DND-41 (cell line): ENCODE data around the gene ARMC7.
A peak's percentile ranks its signal among the peaks of the same experiment; 100 is the strongest.
"Not testable (repeated sequence)": the region's sequence is repeated elsewhere in the genome, so short reads cannot be mapped to it uniquely, and the experiment has no call there.

Source experiments
- ATAC-seq: fragments of 200-7000 bp; cut with Tn5 transposase; 3 replicates; pipeline ENCODE4 v1.9.1; 2021; ENCODE audit warnings: low read depth; ENCODE audit not compliant: insufficient read depth
- DNase-seq: peaks from one replicate; pipeline ENCODE4 v3.0.0-alpha.2; 2020
- H2AFZ ChIP-seq: 2 replicates; pipeline ENCODE4 v1.6.0; 2012; ENCODE audit warnings: low read depth, low read length
- H3K27ac ChIP-seq: 2 replicates; pipeline ENCODE4 v1.5.1; 2012; ENCODE audit warnings: low read length, inconsistent platforms
- H3K27me3 ChIP-seq: fragments of 200-600 bp; sonication (generic); 2 replicates; pipeline ENCODE4 v1.6.0; 2012; ENCODE audit warnings: low read length, mild to moderate bottlenecking, inconsistent platforms; ENCODE audit not compliant: insufficient read depth, poor library complexity
- H3K36me3 ChIP-seq: 2 replicates; pipeline ENCODE4 v1.5.1; 2012; ENCODE audit warnings: low read length, inconsistent platforms; ENCODE audit not compliant: insufficient read depth
- H3K4me1 ChIP-seq: 2 replicates; pipeline ENCODE4 v1.5.1; 2012; ENCODE audit warnings: mild to moderate bottlenecking, low read length; ENCODE audit not compliant: insufficient read depth
- H3K4me2 ChIP-seq: 2 replicates; pipeline ENCODE4 v1.6.0; 2012; ENCODE audit warnings: mild to moderate bottlenecking, moderate library complexity, low read length, inconsistent platforms; ENCODE audit not compliant: insufficient read depth
- H3K4me3 ChIP-seq, 2 experiments: fragments of 200-600 bp in 1 of 2; shearing (Covaris generic) in 1 of 2; 2 replicates each; pipeline ENCODE4 v1.5.1; 2012 to 2016; ENCODE audit warnings: inconsistent platforms in 2 of 2, low read length in 2 of 2, mild to moderate bottlenecking in 2 of 2, low read depth in 1 of 2, moderate library complexity in 1 of 2
- H3K79me2 ChIP-seq: 2 replicates; pipeline ENCODE4 v1.6.0; 2012; ENCODE audit warnings: low read length, inconsistent platforms; ENCODE audit not compliant: insufficient read depth
- H3K9ac ChIP-seq: 2 replicates; pipeline ENCODE4 v1.6.0; 2012; ENCODE audit warnings: low read depth, mild to moderate bottlenecking, inconsistent platforms, low read length, moderate library complexity
- H3K9me3 ChIP-seq: 2 replicates; pipeline ENCODE4 v1.5.1; 2012; ENCODE audit warnings: low read length, moderate library complexity, mild to moderate bottlenecking, inconsistent platforms; ENCODE audit not compliant: insufficient read depth, severe bottlenecking
- H4K20me1 ChIP-seq: 2 replicates; pipeline ENCODE4 v1.6.0; 2012; ENCODE audit warnings: low read length; ENCODE audit not compliant: insufficient read depth
- EZH2 ChIP-seq: IDR thresholded peaks from 3 replicates; pipeline ENCODE4 v1.6.1; 2012; ENCODE audit warnings: borderline replicate concordance, low read depth, mild to moderate bottlenecking, moderate library complexity, low read length, inconsistent platforms; ENCODE audit not compliant: severe bottlenecking
- TF ChIP-seq, protein P1 (sequence below): IDR thresholded peaks from 2 replicates; pipeline ENCODE4 v1.5.1; 2012; ENCODE audit warnings: borderline replicate concordance, low read length, moderate library complexity, mild to moderate bottlenecking; ENCODE audit not compliant: poor library complexity, severe bottlenecking; ENCODE audit errors: extremely low read depth

ARMC7 gene

DNA sequence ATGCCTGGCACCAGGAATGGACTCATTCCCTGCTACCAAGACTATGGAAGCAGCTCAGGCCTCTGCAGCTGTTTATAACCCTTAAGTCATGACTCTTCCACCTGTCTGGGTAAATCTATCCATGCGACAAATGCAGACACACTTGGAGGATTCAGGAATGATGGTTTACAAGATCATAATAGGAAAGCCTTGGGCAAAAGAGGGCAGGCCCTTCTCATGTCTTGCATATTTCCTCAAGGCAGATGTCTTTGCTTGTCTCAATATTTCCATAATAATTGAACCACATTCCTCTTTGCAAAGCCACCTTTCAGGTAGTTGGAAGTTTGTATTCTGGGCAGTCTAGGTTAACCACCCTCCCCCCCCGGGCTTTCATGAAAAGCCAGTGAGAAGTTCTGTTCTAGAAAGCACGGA lies 45.4 kb downstream of the ARMC7 start:
- Histone ChIP-seq H3K27ac (peak overlapping the region; percentile 66), H3K9me3 (no peaks in the 10 kb centered on the region), H3K4me3 (peak overlapping the region in 1 of 2 experiments; percentile 98; a peak in 2 of 4 replicates), H3K79me2 (peaks cover 41% of the 10 kb centered on the region), H3K4me2 (peak overlapping the region; percentile 67), H3K4me1 (peaks cover 30% of the 10 kb centered on the region), H3K27me3 (no peaks in the 10 kb centered on the region), H2AFZ (peak overlapping the region; percentile 73), H3K9ac (peak overlapping the region; percentile 92), H3K36me3 (peaks cover 10% of the 10 kb centered on the region), H4K20me1 (peaks cover 8% of the 10 kb centered on the region; the same call in 1 of the 2 replicates)
- DNase-seq (no peak), ATAC-seq (no peak)
- TF ChIP-seq, protein P1, sequence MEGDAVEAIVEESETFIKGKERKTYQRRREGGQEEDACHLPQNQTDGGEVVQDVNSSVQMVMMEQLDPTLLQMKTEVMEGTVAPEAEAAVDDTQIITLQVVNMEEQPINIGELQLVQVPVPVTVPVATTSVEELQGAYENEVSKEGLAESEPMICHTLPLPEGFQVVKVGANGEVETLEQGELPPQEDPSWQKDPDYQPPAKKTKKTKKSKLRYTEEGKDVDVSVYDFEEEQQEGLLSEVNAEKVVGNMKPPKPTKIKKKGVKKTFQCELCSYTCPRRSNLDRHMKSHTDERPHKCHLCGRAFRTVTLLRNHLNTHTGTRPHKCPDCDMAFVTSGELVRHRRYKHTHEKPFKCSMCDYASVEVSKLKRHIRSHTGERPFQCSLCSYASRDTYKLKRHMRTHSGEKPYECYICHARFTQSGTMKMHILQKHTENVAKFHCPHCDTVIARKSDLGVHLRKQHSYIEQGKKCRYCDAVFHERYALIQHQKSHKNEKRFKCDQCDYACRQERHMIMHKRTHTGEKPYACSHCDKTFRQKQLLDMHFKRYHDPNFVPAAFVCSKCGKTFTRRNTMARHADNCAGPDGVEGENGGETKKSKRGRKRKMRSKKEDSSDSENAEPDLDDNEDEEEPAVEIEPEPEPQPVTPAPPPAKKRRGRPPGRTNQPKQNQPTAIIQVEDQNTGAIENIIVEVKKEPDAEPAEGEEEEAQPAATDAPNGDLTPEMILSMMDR: no peak
- TF ChIP-seq EZH2: no peak

DNA sequence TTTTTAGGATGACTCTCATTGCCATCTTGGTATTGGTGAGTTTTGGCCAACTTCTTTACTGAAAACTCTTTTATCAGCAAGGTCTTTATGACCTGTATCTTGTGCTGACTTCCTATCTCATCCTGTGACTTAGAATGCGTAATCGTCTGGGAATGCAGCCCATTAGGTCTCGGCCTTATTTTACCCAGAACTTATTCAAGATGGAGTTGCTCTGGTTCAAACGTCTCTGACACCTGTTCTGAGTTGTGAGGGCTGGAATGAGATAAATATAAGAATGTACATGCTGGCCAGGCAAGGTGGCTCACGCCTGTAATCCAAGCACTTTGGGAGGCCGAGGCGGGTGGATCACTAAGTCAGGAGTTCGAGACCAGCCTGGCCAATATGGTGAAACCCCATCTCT lies 48.7 kb downstream of the ARMC7 start:
- Histone ChIP-seq H3K36me3 (peaks cover 15% of the 10 kb centered on the region), H3K4me1 (peaks cover 12% of the 10 kb centered on the region)
- not testable (repeated sequence) for ATAC-seq, H3K4me2 ChIP-seq, H2AFZ ChIP-seq, H3K4me3 ChIP-seq, H3K27me3 ChIP-seq, H3K79me2 ChIP-seq, H3K9ac ChIP-seq, H3K9me3 ChIP-seq, H4K20me1 ChIP-seq, H3K27ac ChIP-seq, DNase-seq

DNA sequence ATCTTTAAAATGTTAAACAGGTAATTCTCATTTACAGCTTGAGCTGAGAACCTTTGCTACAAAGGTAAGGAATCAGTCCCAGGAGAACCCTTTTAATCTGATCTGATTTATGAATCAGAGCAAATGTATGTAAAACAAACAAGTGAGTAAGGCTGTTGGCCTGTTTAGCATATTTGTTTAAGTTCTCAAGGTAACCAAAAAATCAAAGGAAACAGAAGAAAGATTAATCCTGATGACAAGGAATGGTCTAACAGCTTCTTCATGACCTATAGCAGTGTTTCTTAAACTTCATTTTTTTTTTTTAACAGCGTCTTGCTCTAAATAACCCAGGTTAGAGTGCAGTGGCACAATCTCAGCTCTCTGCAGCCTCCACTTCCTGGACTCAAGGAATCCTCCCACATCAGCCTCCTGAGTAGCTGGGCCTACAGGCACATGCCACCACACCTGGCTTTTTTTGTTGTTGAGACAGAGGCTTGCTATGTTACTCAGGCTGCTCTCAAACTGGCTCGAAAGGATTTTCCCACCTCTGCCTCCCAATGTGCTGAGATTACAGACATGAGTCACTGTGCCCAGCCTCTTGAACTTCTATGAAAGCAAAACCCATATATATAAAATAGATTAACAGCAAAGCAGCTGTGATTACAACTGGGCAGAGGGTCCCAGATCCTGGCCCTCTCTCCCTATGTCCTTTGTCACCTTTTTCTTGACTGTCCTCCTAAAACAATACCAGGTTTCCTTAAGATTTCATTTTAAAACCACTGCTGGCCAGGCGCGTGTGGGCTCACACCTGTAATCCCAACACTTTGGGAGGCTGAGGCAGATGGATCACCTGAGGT lies 49.6 kb downstream of the ARMC7 start:
- Histone ChIP-seq H3K27me3 (no peaks in the 10 kb centered on the region), H3K4me1 (peaks cover 12% of the 10 kb centered on the region), H2AFZ (no peak overlapping the region), H3K4me2 (no peak overlapping the region), H4K20me1 (no peaks in the 10 kb centered on the region), H3K36me3 (peaks cover 22% of the 10 kb centered on the region), H3K9me3 (no peaks in the 10 kb centered on the region), H3K9ac (no peak overlapping the region), H3K4me3 (no peak overlapping the region), H3K27ac (no peak overlapping the region), H3K79me2 (no peaks in the 10 kb centered on the region)
- TF ChIP-seq, protein P1: no peak
- TF ChIP-seq EZH2: no peak
- no peak for ATAC-seq
- DNase-seq: no peak

DNA sequence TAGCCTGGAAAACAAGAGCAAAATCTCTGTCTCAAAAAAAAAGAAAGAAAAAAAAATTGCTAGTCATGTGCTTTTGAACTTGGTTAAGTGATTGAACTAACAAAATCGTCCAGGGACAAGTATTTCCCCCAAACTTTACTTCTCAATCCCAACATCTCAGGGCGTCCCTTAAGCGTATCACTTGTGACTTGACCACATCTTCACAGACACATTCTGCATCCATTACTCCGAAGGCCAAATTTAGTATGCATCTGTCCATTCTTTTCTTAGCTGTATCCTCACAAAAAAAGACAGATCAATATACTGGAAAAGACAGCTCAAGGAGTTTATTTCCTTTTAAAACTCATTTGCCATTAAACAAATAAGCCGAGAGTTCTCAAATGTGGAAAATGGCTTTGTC lies 50.4 kb downstream of the ARMC7 start:
- Histone ChIP-seq H3K9ac (no peak overlapping the region), H3K4me2 (no peak overlapping the region), H3K79me2 (no peaks in the 10 kb centered on the region), H3K4me3 (no peak overlapping the region), H2AFZ (no peak overlapping the region), H3K9me3 (no peaks in the 10 kb centered on the region), H3K27me3 (no peaks in the 10 kb centered on the region), H4K20me1 (no peaks in the 10 kb centered on the region), H3K4me1 (peaks cover 4% of the 10 kb centered on the region), H3K36me3 (peaks cover 22% of the 10 kb centered on the region), H3K27ac (no peak overlapping the region)
- TF ChIP-seq, protein P1: no peak
- no peak for TF ChIP-seq EZH2
- no peak for DNase-seq
- no peak for ATAC-seq
